Fibroblast of pulmonary artery (primary cell): ENCODE measurements around the gene LRRC4.

Experiments
- DNase-seq: peaks from one replicate; pipeline ENCODE4 v3.0.0-alpha.2; 2010; ENCODE audit warnings: low read depth
- H3K4me3 ChIP-seq: replicated peaks from 2 replicates; pipeline ENCODE4 v1.5.1; 2011; ENCODE audit warnings: low read depth, mild to moderate bottlenecking, control low read depth, low read length, moderate library complexity
- CTCF ChIP-seq: IDR thresholded peaks from 2 replicates; pipeline ENCODE4 v1.5.1; 2011; ENCODE audit warnings: mild to moderate bottlenecking, control low read depth, low read length, inconsistent platforms; ENCODE audit errors: missing control alignments

Gene LRRC4, protein sequence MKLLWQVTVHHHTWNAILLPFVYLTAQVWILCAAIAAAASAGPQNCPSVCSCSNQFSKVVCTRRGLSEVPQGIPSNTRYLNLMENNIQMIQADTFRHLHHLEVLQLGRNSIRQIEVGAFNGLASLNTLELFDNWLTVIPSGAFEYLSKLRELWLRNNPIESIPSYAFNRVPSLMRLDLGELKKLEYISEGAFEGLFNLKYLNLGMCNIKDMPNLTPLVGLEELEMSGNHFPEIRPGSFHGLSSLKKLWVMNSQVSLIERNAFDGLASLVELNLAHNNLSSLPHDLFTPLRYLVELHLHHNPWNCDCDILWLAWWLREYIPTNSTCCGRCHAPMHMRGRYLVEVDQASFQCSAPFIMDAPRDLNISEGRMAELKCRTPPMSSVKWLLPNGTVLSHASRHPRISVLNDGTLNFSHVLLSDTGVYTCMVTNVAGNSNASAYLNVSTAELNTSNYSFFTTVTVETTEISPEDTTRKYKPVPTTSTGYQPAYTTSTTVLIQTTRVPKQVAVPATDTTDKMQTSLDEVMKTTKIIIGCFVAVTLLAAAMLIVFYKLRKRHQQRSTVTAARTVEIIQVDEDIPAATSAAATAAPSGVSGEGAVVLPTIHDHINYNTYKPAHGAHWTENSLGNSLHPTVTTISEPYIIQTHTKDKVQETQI

DNA sequence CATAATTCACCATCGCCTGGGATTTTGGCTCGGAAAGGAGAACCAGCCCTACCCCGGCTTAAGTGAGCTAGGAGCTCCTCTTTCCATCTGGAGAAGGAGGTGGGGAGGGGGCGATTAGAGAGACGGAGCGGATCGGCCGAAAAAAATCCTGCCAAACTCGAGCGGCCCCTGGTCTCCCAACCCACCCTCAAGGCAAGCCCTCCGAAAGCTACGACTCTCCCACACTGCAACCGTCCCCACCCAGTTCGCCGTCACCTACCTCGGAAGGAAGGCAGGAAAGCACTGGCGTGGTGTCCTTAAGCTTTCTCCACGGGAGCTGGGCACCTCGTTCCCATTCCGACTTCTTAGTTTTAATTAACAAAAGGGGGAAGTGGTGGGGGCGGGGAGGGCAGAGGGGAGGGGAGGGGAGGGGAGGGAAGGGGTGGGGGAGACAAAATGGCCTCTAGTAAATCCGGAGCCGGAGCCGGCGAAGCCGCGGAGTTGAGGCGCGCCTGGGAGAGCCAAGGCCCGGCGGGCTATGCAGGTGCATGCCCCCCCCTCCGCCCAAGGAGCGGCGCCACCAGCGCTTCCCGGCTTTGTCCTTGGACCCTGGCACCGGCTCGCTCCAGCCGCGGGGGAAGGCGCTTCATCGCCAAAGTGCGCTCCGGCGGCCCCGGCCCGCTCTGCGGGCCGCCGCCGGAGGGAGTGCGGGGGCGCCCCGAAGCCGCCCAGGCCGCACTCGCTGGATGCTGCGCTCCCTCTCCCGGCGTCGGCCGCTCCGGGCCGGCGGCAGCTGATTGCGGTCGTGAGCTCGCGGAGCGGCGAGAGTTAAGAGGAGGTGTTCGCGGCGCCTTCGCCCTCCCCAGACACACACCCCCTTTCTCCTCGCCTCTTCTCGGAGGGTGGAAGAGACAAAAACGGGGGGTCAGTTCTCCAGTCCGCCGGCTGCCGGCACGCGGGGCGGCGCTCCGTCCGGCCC is at the start of gene LRRC4:
LRRC4 (minus strand) TSS at position 784 of the 958 bp plus-strand sequence. CDS start 797 bp downstream, outside the sequence.
- DNase-seq, result no peak
- TF ChIP-seq CTCF, result peak; percentile 3
- peak within 1 kb of the TSS; percentile 46 for H3K4me3 ChIP-seq

- DNase-seq, result no peak
Measured at GRCh38 chr7:128080169-128080568, 48.9 kb upstream of the LRRC4 start.

DNA sequence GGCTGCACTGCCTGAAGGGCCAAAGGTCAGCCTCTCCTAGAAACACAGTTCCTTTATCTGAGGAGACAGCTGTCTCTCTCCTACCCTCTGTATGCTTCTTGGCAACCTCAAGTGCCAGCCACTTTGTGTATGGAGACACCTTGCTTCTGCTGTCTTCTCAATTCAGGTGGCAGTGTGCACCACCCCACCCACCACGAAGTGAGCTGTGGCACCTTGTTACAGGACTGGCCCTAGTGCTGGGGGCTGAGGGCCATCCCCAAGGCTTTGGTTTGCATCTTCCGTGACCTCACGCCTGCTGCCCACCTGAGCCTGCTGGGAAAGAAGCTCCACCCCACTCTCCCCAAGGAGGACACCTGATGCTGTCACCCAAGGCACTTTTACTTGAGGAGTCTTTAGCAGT is 47.1 kb upstream of the LRRC4 start:
- no peak overlapping the region for H3K4me3 ChIP-seq
- no peak for TF ChIP-seq CTCF
- no peak for DNase-seq

More at GRCh38 chr7:128080169-128080568, 48.9 kb upstream of the LRRC4 start:
- TF ChIP-seq CTCF, result no peak
- no peak overlapping the region for H3K4me3 ChIP-seq

- H3K4me3 ChIP-seq, result no peak overlapping the region
- no peak for TF ChIP-seq CTCF
- peak; percentile 26 for DNase-seq
Measured at GRCh38 chr7:128076796-128077271, 45.6 kb upstream of the LRRC4 start.

DNA sequence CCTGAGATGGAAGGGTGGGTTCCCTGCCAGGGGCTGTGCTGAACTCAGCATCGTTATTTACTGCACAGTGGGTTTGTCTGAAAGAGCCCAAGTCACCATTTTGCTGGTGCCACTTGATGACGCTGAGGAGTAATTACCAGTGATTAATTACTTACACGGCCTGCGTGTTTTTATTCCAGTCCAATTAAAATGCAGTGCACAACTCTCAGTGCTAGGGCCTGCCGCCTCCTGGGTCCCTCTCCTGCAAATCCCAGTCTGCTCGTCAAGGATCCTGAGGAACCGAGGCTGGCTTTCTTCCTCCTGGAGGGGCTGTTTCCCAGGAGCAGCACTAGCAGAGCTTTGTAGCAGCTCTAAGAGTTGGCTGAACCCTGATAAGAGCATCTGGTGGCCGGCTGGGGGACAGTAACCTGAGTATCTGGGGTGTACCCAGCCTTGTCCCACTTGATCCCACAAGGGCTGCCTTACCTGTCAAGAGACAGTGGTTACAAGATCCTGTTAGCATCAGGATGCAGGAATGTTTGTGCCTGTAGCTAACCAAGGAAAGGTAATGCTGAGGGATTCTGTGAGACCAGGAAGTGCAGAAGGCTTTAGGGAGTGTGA is 45.1 kb upstream of the LRRC4 start:
- TF ChIP-seq CTCF, result no peak
- no peak overlapping the region for H3K4me3 ChIP-seq
- DNase-seq, result no peak

GRCh38 chr7:128075242-128076095 is 44.2 kb upstream of the LRRC4 start:
- no peak for DNase-seq
- H3K4me3 ChIP-seq, result no peak overlapping the region
- no peak for TF ChIP-seq CTCF
